Adrenal gland (tissue), 12 donors: ENCODE measurements around the gene PLA2G4D. TPM values are rescaled to one million over a fixed set of nuclear protein-coding genes. Genes with fewer than 3 reads are reported as not detected.

ENCODE experiments used
- DNase-seq, 7 donors: peaks; one replicate each; pipeline ENCODE4 v3.0.0-alpha.2; 2019 to 2020
- H3K27ac ChIP-seq, 5 donors: fragments of 200-600 bp; sonication (generic) in 4 of 5; 1 replicate in 3 of 5; 2 replicates in 2 of 5; pipeline versions ENCODE4 v1.5.1 to v1.8.0; 2016 to 2020; ENCODE audit warnings: mild to moderate bottlenecking in 1 of 5
- H3K27me3 ChIP-seq: fragments of 200-600 bp; 2 replicates; pipeline ENCODE4 v1.8.0; 2021
- H3K36me3 ChIP-seq, 2 donors: fragments of 200-600 bp; replicated peaks in 1 of 2; 1 replicate in 1 of 2; 2 replicates in 1 of 2; pipeline versions ENCODE4 v1.5.1 to v1.8.0; 2018 to 2022
- H3K4me1 ChIP-seq, 2 donors: fragments of 200-600 bp; replicated peaks in 1 of 2; 1 replicate in 1 of 2; 2 replicates in 1 of 2; pipeline versions ENCODE4 v1.5.1 to v1.8.0; 2018 to 2021
- H3K4me3 ChIP-seq, 4 donors: fragments of 200-600 bp; sonication (generic) in 3 of 4; one replicate each; pipeline ENCODE4 v1.5.1; 2016 to 2018
- H3K9me3 ChIP-seq, 3 donors: fragments of 200-600 bp; sonication (generic) in 1 of 3; replicated peaks in 1 of 3; 1 replicate in 2 of 3; 2 replicates in 1 of 3; pipeline versions ENCODE4 v1.5.1 to v1.8.0; 2016 to 2021
- CTCF ChIP-seq, 6 experiments: fragments of 450-650 bp in 4 of 6; fragments of 200-600 bp in 2 of 6; sonication (generic) in 1 of 6; IDR thresholded peaks; 1 replicate in 5 of 6; 2 replicates in 1 of 6; pipeline versions ENCODE4 v1.5.1 to v1.8.0; 2016 to 2021; ENCODE audit warnings: antibody characterized with exemption in 6 of 6, mild to moderate bottlenecking in 2 of 6, moderate library complexity in 1 of 6
- POLR2A ChIP-seq, 2 donors: fragments of 450-650 bp; IDR thresholded peaks; one replicate each; pipeline ENCODE4 v1.6.1; 2017; ENCODE audit warnings: antibody characterized with exemption in 2 of 2, mild to moderate bottlenecking in 2 of 2, moderate library complexity in 1 of 2
- WGBS, 4 donors: extraction: QIAGEN DNeasy Blood & Tissue Kit in 2 of 4; methylation state at CpG; one replicate each; pipeline versions ENCODE4 v1.1.5 to v1.1.7; 2013 to 2017; 5-methylcytosine and 5-hydroxymethylcytosine counted together
- intact Hi-C, 2 donors: fragments of 100-400 bp; cut with DNase I; formaldehyde crosslinking; loops; one replicate each; pipeline versions ENCODE4 v1.14.1 to v1.15.0; 2022 to 2023
- polyA plus RNA-seq, 3 donors: library from polyadenylated mRNA; stranded (reverse); fragments of 200-250 nt in 2 of 3; fragments of 350-450 nt in 1 of 3; fragmentation: Illumina TruSeq in 1 of 3; extraction: RNeasy Lipid Tissue Mini Kit (QIAGEN cat#74804) in 1 of 3; gene quantifications; one replicate each; pipeline ENCODE4 v1.2.3, GENCODE V29; 2013 to 2014
- total RNA-seq, 9 donors: library from RNA; depleted of rRNA in 4 of 9; stranded (reverse); fragments of >200 nt in 4 of 9; fragments of 120-200 nt in 1 of 9; fragmentation: NEBNext Ultra II Directional in 1 of 9; extraction: Animal tissue kit (Norgen Biotek cat#: 25700) in 1 of 9; gene quantifications; one replicate each; pipeline versions ENCODE4 v1.1.0 to v1.2.4, GENCODE V29; 2013 to 2023
- donor health status: healthy with polysubstance abuse.
- donor health status: Bipolar disorder and iron deficiency.
- donor health status: DM: yes; HTN: yes; CAD: no.
- donor health status: DM: no; HTN: no; CAD: no.
- donor health status: DM: no; HTN: no; CAD: no.
- donor health status: DM: yes; HTN: yes; CAD: no.

PLA2G4D gene
- total and polyA plus RNA-seq, 12 donors, result 0.07 to 1.2 (median 0.23) TPM; not detected in 2

- Histone ChIP-seq H3K27me3 (no peaks in the 10 kb centered on the region), H3K4me3 (no peak overlapping the region), H3K4me1 (no peaks in the 10 kb centered on the region), H3K27ac (no peak overlapping the region), H3K9me3 (no peaks in the 10 kb centered on the region), H3K36me3 (no peaks in the 10 kb centered on the region)
- no peak for DNase-seq
- intact Hi-C loops, result no loop called here
- TF ChIP-seq CTCF (IDR thresholded peaks at IDR 0.05), result no peak
- TF ChIP-seq POLR2A (IDR thresholded peaks at IDR 0.05), result no peak
- WGBS, 4 donors, result 24 to 49% (median 25%) methylated on average over 2 of the region's 2 CpGs; no CpG with 5 or more reads in 1 of the 4 donors
Observed at GRCh38 chr15:42121682-42122081, 27.3 kb upstream of the PLA2G4D start.

- Histone ChIP-seq H3K9me3 (no peaks in the 10 kb centered on the region), H3K36me3 (no peaks in the 10 kb centered on the region), H3K27ac (no peak overlapping the region), H3K4me3 (no peak overlapping the region), H3K27me3 (no peaks in the 10 kb centered on the region), H3K4me1 (no peaks in the 10 kb centered on the region)
- TF ChIP-seq CTCF (IDR thresholded peaks at IDR 0.05) (no peak), POLR2A (IDR thresholded peaks at IDR 0.05) (no peak)
- DNase-seq, result no peak
- intact Hi-C loops, result no loop called here
- 78 to 84% (median 80%) methylated on average over 6 of the region's 6 CpGs for WGBS, 4 donors
Observed at GRCh38 chr15:42121021-42121420, 26.7 kb upstream of the PLA2G4D start.

GRCh38 chr15:42120285-42120684, 25.9 kb upstream of the PLA2G4D start:
- H3K27ac ChIP-seq, result no peak overlapping the region
- no peak overlapping the region for H3K4me3 ChIP-seq
- DNase-seq, result no peak
- TF ChIP-seq POLR2A (IDR thresholded peaks at IDR 0.05) (no peak), CTCF (IDR thresholded peaks at IDR 0.05) (no peak)
- 79 to 100% (median 94%) methylated on average over 1 of the region's 1 CpG for WGBS, 4 donors
- intact Hi-C loops, result no loop called here
- H3K27me3 ChIP-seq, result no peaks in the 10 kb centered on the region
- H3K9me3 ChIP-seq, result no peaks in the 10 kb centered on the region
- no peaks in the 10 kb centered on the region for H3K36me3 ChIP-seq
- no peaks in the 10 kb centered on the region for H3K4me1 ChIP-seq

- Histone ChIP-seq H3K9me3 (no peaks in the 10 kb centered on the region), H3K4me1 (no peaks in the 10 kb centered on the region), H3K4me3 (no peak overlapping the region), H3K27ac (no peak overlapping the region), H3K36me3 (no peaks in the 10 kb centered on the region), H3K27me3 (no peaks in the 10 kb centered on the region)
- DNase-seq, result no peak
- intact Hi-C loops, result no loop called here
- 54 to 74% (median 72%) methylated on average over 5 of the region's 5 CpGs for WGBS, 4 donors
- TF ChIP-seq CTCF (IDR thresholded peaks at IDR 0.05), result no peak
- TF ChIP-seq POLR2A (IDR thresholded peaks at IDR 0.05), result no peak
Observed at GRCh38 chr15:42119446-42119760, 25.0 kb upstream of the PLA2G4D start.
